HG02763 (cell line): ENCODE measurements around the gene OSBPL1A.

Experiments used
- ATAC-seq: cut with Tn5 transposase; IDR thresholded peaks from one replicate; pipeline ENCODE4 v1.9.1; 2021; ENCODE audit warnings: mild to moderate bottlenecking, moderate library complexity; ENCODE audit not compliant: unreplicated experiment

Gene OSBPL1A

GRCh38 chr18:24397694-24398368, at the start of gene OSBPL1A:
TSS of gene OSBPL1A (minus strand) at chr18:24397824. CDS start at chr18:24377533, 20,291 bp downstream.
- no peak for ATAC-seq

- no peak for ATAC-seq
These were observed 49.4 kb upstream of the OSBPL1A start for GRCh38 chr18:24446953-24447538.

GRCh38 chr18:24446453-24446852, 48.8 kb upstream of the OSBPL1A start:
- no peak for ATAC-seq

DNA sequence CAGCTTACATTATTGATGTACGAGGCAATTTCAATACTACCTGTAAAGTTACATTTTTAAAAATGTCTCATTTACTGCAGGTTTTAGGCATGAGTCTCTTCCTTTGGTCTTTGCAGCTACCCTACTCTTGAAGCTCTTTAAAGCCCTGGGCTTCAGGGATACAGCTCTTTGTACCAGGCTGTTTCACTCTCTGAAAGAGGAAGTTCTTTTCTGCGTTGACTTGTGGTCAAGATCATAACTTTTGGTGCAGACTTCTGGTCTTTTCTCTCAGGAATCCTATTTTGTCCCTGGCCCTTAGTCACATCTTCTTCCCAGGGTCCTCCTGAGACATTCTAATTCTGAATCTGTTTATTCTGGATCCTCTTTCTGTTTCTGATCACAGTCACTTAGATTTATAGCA, 46.2 kb upstream of the OSBPL1A start:
- peak; percentile 84 for ATAC-seq

GRCh38 chr18:24436939-24437338, 39.3 kb upstream of the OSBPL1A start:
- ATAC-seq = no peak

DNA sequence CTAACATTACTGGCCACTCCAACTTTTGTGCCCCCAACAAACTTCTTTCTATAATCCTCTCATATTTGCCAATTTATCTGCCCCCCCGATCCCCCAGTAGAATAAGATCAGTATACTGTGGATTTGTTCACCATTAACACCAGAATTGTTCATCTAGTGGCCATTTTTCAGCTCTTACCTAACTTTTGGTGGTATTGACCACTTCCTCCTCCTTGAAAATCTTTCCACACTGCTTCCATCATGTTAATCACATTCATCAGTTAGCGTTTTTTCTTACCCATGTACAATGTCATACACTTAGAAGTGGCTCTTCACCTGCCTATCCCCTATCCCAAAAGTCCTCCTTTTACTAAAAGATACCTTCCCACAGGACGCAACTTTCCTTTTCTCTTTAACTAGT, 35.0 kb upstream of the OSBPL1A start:
- ATAC-seq = no peak

- ATAC-seq = no peak
These were observed 31.6 kb upstream of the OSBPL1A start for GRCh38 chr18:24429188-24429587.

DNA sequence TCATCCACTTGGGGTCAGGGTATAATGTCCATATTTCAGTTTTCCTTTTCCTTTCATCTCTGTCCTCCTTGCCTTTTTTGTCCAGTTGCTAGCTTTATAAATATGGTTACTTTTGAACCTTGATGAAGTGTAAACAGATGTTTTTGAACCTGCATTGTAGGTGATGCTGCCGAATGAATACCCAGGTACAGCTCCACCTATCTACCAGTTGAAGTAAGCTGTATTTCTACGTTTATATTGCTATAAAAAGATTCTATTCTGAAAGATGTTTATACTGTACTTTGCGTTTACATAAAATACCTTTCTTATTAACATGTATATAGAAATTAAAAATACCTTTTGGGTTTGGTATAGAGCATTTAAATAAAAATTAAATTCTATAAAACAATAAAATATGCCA, 31.1 kb upstream of the OSBPL1A start:
- no peak for ATAC-seq

DNA sequence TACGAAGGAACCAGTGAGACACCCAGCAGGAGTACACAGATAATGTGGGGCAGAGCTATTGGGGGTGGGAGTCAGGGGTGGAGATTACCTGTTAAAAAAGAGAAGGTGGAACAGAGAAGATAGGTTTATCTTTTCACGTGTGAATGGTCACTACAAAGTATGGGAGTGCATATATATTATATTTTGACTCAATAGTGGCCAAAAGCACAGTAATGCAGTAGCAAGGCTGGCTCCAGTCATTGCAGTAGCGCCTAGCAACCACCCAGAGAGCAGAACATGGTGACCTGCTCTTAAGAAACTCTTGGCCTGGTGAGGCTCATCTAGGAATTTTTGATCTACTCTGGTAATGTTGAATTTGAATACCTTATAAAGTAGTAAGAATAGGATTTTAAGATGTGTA, 29.9 kb upstream of the OSBPL1A start:
- no peak for ATAC-seq

DNA sequence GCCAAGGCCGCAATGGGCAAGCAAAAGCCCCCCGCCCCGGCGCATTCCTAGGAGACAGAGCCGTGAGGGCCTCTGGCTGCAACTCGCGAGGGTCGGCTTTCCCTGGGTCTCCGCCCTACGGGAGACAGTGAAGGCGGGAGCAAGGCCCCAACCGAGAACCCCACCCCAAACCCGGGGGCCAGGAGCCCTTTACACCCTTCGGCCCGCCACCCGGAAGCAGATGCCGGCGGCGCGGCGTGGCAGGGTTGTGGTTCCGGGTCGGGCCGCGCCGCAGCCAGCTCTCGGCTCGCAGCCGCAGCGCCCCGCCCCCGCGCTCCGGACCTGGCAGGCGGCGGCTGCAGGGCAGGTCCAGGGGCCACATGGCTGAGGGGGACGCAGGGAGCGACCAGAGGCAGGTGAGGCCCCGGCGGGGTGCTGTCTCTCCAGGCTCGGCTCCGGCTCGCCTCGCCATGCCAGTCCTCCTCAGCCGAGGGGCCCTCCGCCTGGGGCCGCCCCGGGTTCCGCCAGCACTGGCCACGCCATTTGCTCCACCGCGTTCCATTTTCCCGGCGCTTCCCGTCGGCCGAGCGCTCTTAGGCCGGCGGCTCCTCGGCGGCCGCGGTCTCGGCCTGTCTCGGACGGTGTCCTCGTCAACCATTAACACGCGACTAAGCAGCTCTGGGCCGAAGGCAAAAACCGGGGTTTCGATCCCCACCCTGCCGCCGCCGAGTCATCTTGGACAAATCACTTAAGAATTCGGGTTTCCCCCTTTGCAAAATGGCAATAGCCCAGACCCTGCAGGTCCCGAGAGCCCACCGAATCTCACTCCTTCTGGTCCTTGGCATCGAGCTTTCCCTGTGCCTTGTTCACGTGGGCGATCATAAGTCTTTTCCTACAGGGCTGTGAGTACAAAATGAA, 29.0 kb upstream of the OSBPL1A start, which contains the start of gene IMPACT:
Gene IMPACT, plus strand, starts transcription at position 273 of the 897 bp plus-strand sequence. Its CDS starts 87 bp downstream, at position 360.
- ATAC-seq = peak; percentile 86

DNA sequence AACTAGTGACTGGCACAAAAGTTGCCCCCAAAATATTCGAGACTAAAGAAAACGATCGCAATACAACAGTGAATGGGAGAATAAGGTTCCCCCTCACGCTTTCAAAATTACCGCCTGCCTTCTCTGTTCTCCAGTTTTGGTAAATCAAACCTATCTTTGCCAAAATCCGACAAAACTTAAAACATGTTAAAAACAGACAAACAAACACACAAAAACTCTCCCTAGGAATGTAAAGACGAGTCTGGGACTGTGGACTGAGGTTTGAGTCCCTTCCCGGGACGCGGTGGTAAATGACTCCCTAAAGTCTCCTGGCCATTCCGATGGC, 28.4 kb upstream of the OSBPL1A start:
- no peak for ATAC-seq

- no peak for ATAC-seq
These were observed 24.2 kb upstream of the OSBPL1A start for GRCh38 chr18:24421831-24422230.

- no peak for ATAC-seq
These were observed 22.9 kb upstream of the OSBPL1A start for GRCh38 chr18:24420551-24420950.

GRCh38 chr18:24417480-24417879, 19.9 kb upstream of the OSBPL1A start:
- ATAC-seq = no peak

DNA sequence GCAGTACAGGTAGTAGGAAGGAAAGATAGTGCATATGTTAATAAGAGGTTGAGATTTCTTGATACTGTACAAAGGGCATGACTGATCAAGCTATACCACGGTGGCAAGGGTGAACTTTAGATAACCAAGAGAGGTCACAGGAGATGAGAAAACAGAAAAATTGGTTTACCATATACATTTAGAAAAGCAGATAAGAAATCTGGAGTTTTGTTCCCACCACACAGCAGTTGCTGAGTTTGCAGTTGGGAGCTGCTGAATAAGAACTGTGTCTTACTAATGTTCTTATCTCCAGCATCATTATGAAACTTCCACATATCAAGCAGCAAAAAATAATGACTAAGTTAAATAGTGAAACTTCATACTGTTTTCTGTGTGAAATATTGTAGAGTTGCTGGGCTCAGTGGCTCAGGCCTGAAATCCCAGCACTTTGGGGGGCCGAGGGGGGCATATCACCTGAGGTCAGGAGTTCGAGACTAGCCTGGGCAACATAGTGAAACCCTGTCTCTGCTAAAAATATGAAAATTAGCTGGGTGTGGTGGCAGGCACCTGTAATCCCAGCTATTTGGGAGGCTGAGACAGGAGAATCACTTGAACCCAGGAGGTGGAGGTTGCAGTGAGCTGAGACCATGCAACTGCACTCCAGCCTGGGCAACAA, 16.9 kb upstream of the OSBPL1A start:
- ATAC-seq = no peak

DNA sequence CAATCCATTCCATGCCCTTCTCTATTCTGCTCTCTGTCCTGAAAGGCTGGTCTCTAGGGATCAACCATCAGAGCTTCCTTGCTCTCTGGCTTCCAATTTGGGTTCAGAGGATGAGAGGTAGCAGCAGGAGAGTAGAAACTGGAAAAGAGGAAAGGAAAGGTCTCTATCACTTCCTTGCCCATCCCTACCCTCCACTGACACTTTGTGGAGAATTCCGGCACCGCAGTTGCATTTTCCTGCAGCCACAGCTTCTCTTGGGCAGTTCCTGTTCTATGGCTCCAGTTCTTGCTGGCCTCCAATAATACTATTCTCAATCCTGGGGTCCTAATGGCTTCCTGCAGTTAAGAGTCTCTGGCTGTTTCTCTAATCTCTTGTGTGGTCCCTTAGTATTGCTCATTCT, 15.5 kb upstream of the OSBPL1A start:
- ATAC-seq = no peak

- ATAC-seq = no peak
These were observed 10.9 kb upstream of the OSBPL1A start for GRCh38 chr18:24408496-24408895.

DNA sequence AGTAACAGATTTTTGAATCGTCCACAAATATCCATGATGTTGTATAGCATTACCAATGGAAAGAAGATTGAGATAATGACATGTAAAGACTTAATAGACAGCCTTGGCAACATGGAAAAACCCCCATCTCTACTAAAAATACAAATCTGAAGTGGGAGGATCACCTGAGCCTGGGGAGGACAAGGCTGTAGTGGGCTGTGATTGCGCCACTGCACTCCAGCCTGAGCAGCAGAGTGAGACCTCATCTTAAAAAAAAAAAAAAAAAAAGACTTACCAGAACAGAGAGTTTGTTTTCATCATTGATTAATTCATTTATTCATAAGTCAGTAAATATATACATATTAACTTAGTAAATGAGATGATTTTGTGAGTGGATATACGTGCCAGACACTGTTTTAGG, 7.0 kb upstream of the OSBPL1A start:
- no peak for ATAC-seq

DNA sequence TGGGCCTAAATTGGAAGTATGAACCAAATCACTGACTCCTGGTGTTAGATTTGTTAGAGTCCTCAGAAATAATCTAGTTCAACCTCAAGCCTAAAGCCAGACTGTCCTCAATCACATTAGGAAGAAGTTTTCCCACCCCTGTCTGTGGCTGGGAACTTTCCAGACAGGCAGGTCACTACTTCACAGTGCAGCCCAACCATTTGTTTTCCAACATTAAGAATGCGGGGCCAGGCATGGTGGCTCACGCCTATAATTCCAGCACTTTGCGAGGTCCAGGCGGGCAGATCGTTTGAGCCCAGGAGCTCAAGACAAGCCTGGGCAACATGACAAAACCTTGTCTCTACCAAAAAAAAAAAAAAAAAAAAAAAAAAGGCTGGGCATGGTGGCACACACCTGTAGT, 5.5 kb upstream of the OSBPL1A start:
- ATAC-seq = no peak

- no peak for ATAC-seq
These were observed 4.7 kb upstream of the OSBPL1A start for GRCh38 chr18:24402209-24402785.

DNA sequence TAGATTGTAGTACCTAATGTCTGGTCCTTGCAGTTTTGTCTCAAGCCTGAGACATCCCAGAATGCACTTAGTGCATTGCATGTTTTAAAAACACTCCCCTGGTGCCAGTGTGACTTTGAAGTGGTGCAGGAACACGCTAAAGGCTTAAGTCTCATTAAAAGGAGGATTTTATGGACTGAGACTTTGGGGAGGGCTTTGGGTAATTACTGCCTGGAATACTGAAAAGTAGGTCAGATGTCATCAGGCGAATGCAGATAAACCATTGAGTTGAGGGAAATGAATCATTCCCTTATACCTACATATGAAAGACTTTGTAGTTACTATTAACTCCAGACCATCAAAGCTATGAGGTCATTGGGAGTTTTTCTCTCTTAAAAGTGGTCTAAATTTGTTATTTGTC, 3.0 kb upstream of the OSBPL1A start:
- ATAC-seq = no peak
